SHP77 treated with DMSO at 0.1 percent for 48 hours (cell line): ENCODE data around the gene ENGASE.
"Not testable (repeated sequence)": the region's sequence is repeated elsewhere in the genome, so short reads cannot be mapped to it uniquely, and the experiment has no call there.

Experiments
- DNase-seq: peaks from one replicate; lab custom pipeline; 2025; lab: John Stamatoyannopoulos, UW

The ENGASE gene

GRCh38 chr17:79051306-79051705 lies 23.3 kb upstream of the ENGASE start:
- DNase-seq = no peak

GRCh38 chr17:79052131-79052530 lies 22.5 kb upstream of the ENGASE start:
- DNase-seq = no peak

GRCh38 chr17:79053251-79053925 lies 21.2 kb upstream of the ENGASE start:
- no peak for DNase-seq

GRCh38 chr17:79054200-79054960 lies 20.2 kb upstream of the ENGASE start:
- DNase-seq = no peak

GRCh38 chr17:79055197-79055596 lies 19.4 kb upstream of the ENGASE start:
- DNase-seq = no peak

GRCh38 chr17:79057737-79058385 lies 16.8 kb upstream of the ENGASE start:
- DNase-seq = no peak

GRCh38 chr17:79062691-79063090 lies 11.9 kb upstream of the ENGASE start:
- DNase-seq = no peak

GRCh38 chr17:79064026-79064425 lies 10.6 kb upstream of the ENGASE start:
- no peak for DNase-seq

- no peak for DNase-seq
These were observed 9.4 kb upstream of the ENGASE start for GRCh38 chr17:79065105-79065670.

- no peak for DNase-seq
These were observed 7.7 kb upstream of the ENGASE start for GRCh38 chr17:79066963-79067362.

GRCh38 chr17:79070266-79070880 lies 4.3 kb upstream of the ENGASE start:
- no peak for DNase-seq

- no peak for DNase-seq
These were observed 3.4 kb upstream of the ENGASE start for GRCh38 chr17:79071161-79071740.

GRCh38 chr17:79072544-79072943 lies 2.1 kb upstream of the ENGASE start:
- no peak for DNase-seq

GRCh38 chr17:79073016-79073705 lies 1.5 kb upstream of the ENGASE start:
- DNase-seq = no peak

- no peak for DNase-seq
These were observed 927 bp upstream of the ENGASE start for GRCh38 chr17:79073706-79074088.

- not testable (repeated sequence) for DNase-seq
These were observed 439 bp upstream of the ENGASE start for GRCh38 chr17:79074121-79074648.

GRCh38 chr17:79075446-79075750 lies 774 bp downstream of the ENGASE start:
- no peak for DNase-seq

GRCh38 chr17:79075861-79076406 lies 1.3 kb downstream of the ENGASE start:
- DNase-seq = no peak

GRCh38 chr17:79077587-79077986 lies 3.0 kb downstream of the ENGASE start:
- DNase-seq = no peak

GRCh38 chr17:79078476-79079190 lies 4.0 kb downstream of the ENGASE start:
- no peak for DNase-seq
